ENCODE results near the gene TMED5.

Gene TMED5

GRCh38 chr1:93123201-93123783 lies 56.9 kb downstream of the TMED5 start:
- no peak for DNase-seq (ENCODE audit: low read depth)

GRCh38 chr1:93120614-93121013 lies 59.6 kb downstream of the TMED5 start:
- no peak for DNase-seq (ENCODE audit: low read depth)

- no peak for DNase-seq (ENCODE audit: low read depth)
Measured at GRCh38 chr1:93114391-93114790, 65.8 kb downstream of the TMED5 start.

GRCh38 chr1:93113127-93113526 lies 67.1 kb downstream of the TMED5 start:
- no peak for DNase-seq (ENCODE audit: low read depth)

- no peak for DNase-seq (ENCODE audit: low read depth)
Measured at GRCh38 chr1:93111561-93111960, 68.7 kb downstream of the TMED5 start.

GRCh38 chr1:93111065-93111464 lies 69.1 kb downstream of the TMED5 start:
- no peak for DNase-seq (ENCODE audit: low read depth)

- DNase-seq (ENCODE audit: low read depth) = no peak
Measured at GRCh38 chr1:93109578-93109977, 70.6 kb downstream of the TMED5 start.

GRCh38 chr1:93108335-93108734 lies 71.9 kb downstream of the TMED5 start:
- DNase-seq (ENCODE audit: low read depth) = no peak

GRCh38 chr1:93107395-93107794 lies 72.8 kb downstream of the TMED5 start:
- DNase-seq (ENCODE audit: low read depth) = no peak

GRCh38 chr1:93106226-93106625 lies 74.0 kb downstream of the TMED5 start:
- DNase-seq (ENCODE audit: low read depth) = no peak

GRCh38 chr1:93102142-93102541 lies 78.1 kb downstream of the TMED5 start:
- no peak for DNase-seq (ENCODE audit: low read depth)
